RWPE1 (cell line): ENCODE measurements around the gene ESF1.

Source experiments
- CTCF ChIA-PET: fragments of 350-600 bp; sonication (Branson Sonifier 250); formaldehyde crosslinking; extraction: SDS; loops from one replicate; lab custom pipeline; 2021; lab: Yijun Ruan, JAX
- POLR2A ChIA-PET: fragments of 400-600 bp; formaldehyde crosslinking; extraction: SDS; loops from one replicate; lab custom pipeline; 2020; ENCODE audit warnings: antibody characterized with exemption; ENCODE audit not compliant: low non-redundant PET; lab: Yijun Ruan, JAX
- DNase-seq: peaks from one replicate; pipeline ENCODE4 v3.0.0; 2012; ENCODE audit warnings: low spot score
- H3K27ac ChIP-seq: fragments of 450-650 bp; 2 replicates; pipeline ENCODE4 v1.5.1; 2017
- CTCF ChIP-seq: fragments of 450-650 bp; conservative IDR thresholded peaks from 2 replicates; pipeline ENCODE4 v1.5.1; 2017; ENCODE audit warnings: low read depth, mild to moderate bottlenecking

ESF1 gene

GRCh38 chr20:13670160-13670559 is 114.6 kb downstream of the ESF1 start:
- ChIA-PET POLR2A (no interaction called here), CTCF (no interaction called here)
- TF ChIP-seq CTCF = no peak
- no peak overlapping the region for H3K27ac ChIP-seq
- DNase-seq = no peak

- DNase-seq = no peak
- POLR2A ChIA-PET = no interaction called here
- TF ChIP-seq CTCF = no peak
- no peak overlapping the region for H3K27ac ChIP-seq
- CTCF ChIA-PET = interaction anchor here (0.8 kb wide), 1 partner anchor 19 kb away, joined by 3 read pairs; no protein-coding TSS in a partner anchor
Observed at GRCh38 chr20:13665709-13666395, 118.9 kb downstream of the ESF1 start.
